ENCODE measurements around the gene FHIT.

DNA sequence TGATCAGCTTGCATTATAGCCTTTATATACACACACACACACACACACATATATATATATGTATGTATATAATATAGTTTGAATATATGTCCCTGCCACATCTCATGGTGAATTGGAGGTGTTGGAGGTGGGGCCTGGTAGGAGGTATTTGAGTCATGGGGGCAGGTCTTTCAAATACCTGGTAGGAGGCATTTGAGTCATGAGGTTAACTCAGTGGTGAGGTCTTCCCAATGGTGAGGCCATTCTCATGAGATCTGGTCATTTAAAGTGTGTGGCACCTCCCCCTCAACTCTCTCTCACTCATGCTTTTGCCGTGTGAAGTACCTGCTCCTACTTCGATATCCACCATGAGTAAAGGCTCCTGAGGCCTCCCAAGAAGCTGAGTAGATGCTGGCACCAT lies 27.5 kb upstream of the FHIT start:
- TF ChIP-seq POLR2A (IDR thresholded peaks at IDR 0.05): no peak
- TF ChIP-seq, protein P1, sequence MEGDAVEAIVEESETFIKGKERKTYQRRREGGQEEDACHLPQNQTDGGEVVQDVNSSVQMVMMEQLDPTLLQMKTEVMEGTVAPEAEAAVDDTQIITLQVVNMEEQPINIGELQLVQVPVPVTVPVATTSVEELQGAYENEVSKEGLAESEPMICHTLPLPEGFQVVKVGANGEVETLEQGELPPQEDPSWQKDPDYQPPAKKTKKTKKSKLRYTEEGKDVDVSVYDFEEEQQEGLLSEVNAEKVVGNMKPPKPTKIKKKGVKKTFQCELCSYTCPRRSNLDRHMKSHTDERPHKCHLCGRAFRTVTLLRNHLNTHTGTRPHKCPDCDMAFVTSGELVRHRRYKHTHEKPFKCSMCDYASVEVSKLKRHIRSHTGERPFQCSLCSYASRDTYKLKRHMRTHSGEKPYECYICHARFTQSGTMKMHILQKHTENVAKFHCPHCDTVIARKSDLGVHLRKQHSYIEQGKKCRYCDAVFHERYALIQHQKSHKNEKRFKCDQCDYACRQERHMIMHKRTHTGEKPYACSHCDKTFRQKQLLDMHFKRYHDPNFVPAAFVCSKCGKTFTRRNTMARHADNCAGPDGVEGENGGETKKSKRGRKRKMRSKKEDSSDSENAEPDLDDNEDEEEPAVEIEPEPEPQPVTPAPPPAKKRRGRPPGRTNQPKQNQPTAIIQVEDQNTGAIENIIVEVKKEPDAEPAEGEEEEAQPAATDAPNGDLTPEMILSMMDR (IDR thresholded peaks at IDR 0.05 in 4 of 5, conservative IDR thresholded peaks at IDR 0.05 in 1 of 5): no peak
